Measurements from ENCODE around the gene MSLN. TPM values are rescaled to one million over a fixed set of nuclear protein-coding genes. Genes with fewer than 3 reads are reported as not detected.

The MSLN gene
- total and polyA plus RNA-seq, 2 donors (not counting 3 experiments of a cell fraction or from before 2014, with no cell fraction given) = not detected

DNA sequence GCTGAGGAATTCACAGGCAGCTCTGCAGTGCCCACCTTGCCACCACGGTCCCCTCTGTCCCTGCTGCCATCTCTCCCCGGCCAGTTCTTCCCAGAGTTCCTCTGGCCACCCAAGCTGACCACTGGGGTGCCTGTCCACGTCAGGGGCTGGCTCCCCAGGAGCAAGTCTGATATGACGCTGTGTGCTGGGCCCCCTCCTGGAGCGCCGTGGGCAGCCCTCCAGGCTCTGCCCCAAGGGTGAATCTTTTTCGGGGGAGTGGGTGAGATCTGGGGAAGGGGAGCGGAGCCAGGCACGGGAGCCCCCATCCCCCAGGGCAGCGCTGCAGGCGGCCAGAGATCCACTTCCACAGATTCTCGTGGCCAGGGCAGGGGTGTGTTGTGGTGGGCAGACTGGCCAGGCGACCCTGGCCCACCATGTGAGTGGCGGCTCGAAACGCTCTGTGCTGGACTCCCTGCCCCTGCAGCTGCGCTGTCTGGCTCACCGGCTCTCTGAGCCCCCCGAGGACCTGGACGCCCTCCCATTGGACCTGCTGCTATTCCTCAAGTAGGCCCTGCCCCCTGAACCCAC lies 3.7 kb downstream of the MSLN start:
- Histone ChIP-seq H4K20me1 (replicated peaks; ENCODE audit: control insufficient read depth, extremely low read depth, insufficient read depth, low read length) (no peaks in the 10 kb centered on the region), H3K9ac (replicated peaks; ENCODE audit: extremely low read depth, insufficient read depth, low read length) (no peak overlapping the region), H2AFZ (ENCODE audit: low read depth, low read length) (no peak overlapping the region), H3K4me2 (ENCODE audit: insufficient read depth, low read length) (no peak overlapping the region), H3K27me3 (ENCODE audit: control insufficient read depth in 2 of 2, insufficient read depth in 2 of 2, low read length in 2 of 2) (no peaks in the 10 kb centered on the region), H3K4me3 (replicated peaks in 1 of 3; ENCODE audit: insufficient read depth in 1 of 3, low read depth in 1 of 3, low read length in 3 of 3) (no peak overlapping the region), H3K36me3 (ENCODE audit: control insufficient read depth in 2 of 2, extremely low read depth in 1 of 2, insufficient read depth in 2 of 2, low read length in 2 of 2) (no peaks in the 10 kb centered on the region), H3K9me3 (replicated peaks; ENCODE audit: control insufficient read depth, insufficient read depth, low read length) (no peaks in the 10 kb centered on the region), H3K4me1 (ENCODE audit: control insufficient read depth, extremely low read depth, insufficient read depth, low read length) (no peaks in the 10 kb centered on the region), H3K79me2 (ENCODE audit: control insufficient read depth, insufficient read depth, low read length) (no peaks in the 10 kb centered on the region), H3K9me1 (replicated peaks; ENCODE audit: control insufficient read depth, extremely low read depth, insufficient read depth, low read length) (no peaks in the 10 kb centered on the region), H3K27ac (ENCODE audit: insufficient read depth, low read depth, low read length) (no peak overlapping the region)
- no TSS peak for BruUV-seq (replicated peaks)
- no peak for FAIRE-seq
- DNase-seq (ENCODE audit: low read depth, low spot score) = no peak
- TF ChIP-seq POLR2AphosphoS5 (IDR thresholded peaks at IDR 0.05; ENCODE audit: insufficient read depth, low read depth, low read length) = no peak
- no peak for TF ChIP-seq MYC (IDR thresholded peaks at IDR 0.05; ENCODE audit: low read depth, low read length)
- TF ChIP-seq EZH2 (IDR thresholded peaks at IDR 0.05; ENCODE audit: borderline replicate concordance, low read depth, low read length, severe bottlenecking) = no peak
- TF ChIP-seq, protein P1, sequence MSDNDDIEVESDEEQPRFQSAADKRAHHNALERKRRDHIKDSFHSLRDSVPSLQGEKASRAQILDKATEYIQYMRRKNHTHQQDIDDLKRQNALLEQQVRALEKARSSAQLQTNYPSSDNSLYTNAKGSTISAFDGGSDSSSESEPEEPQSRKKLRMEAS (IDR thresholded peaks at IDR 0.05; ENCODE audit: insufficient read depth, insufficient read length) = no peak
- TF ChIP-seq FOS (IDR thresholded peaks at IDR 0.05; ENCODE audit: borderline replicate concordance, insufficient read depth, low read length) = no peak
- TF ChIP-seq, protein P2, sequence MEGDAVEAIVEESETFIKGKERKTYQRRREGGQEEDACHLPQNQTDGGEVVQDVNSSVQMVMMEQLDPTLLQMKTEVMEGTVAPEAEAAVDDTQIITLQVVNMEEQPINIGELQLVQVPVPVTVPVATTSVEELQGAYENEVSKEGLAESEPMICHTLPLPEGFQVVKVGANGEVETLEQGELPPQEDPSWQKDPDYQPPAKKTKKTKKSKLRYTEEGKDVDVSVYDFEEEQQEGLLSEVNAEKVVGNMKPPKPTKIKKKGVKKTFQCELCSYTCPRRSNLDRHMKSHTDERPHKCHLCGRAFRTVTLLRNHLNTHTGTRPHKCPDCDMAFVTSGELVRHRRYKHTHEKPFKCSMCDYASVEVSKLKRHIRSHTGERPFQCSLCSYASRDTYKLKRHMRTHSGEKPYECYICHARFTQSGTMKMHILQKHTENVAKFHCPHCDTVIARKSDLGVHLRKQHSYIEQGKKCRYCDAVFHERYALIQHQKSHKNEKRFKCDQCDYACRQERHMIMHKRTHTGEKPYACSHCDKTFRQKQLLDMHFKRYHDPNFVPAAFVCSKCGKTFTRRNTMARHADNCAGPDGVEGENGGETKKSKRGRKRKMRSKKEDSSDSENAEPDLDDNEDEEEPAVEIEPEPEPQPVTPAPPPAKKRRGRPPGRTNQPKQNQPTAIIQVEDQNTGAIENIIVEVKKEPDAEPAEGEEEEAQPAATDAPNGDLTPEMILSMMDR (IDR thresholded peaks at IDR 0.05; ENCODE audit: extremely low read depth in 1 of 2, insufficient read depth in 1 of 2, low read depth in 1 of 2, low read length in 2 of 2) = no peak
- no peak for TF ChIP-seq POLR2A (IDR thresholded peaks at IDR 0.05; ENCODE audit: low read depth, low read length)
- TF ChIP-seq JUN (IDR thresholded peaks at IDR 0.05; ENCODE audit: borderline replicate concordance, insufficient read depth, insufficient read length, low read depth) = no peak
- TF ChIP-seq GATA2 (IDR thresholded peaks at IDR 0.05; ENCODE audit: insufficient read depth, insufficient read length, low read depth, low read length) = no peak
- ChIA-PET POLR2A (no interaction called here), CTCF (no interaction called here)
- dilution Hi-C loops (cut with MboI; ENCODE audit: extremely low pct_ligation_motif_present, low sequenced_read_pairs) (no loop called here), intact Hi-C loops (cut with micrococcal nuclease) (no loop called here)

All from endothelial cell of umbilical vein (primary cell).